GM18505 (cell line): ENCODE data around the gene PSRC1.

ENCODE experiments used
- ATAC-seq: cut with Tn5 transposase; IDR thresholded peaks from one replicate; pipeline ENCODE4 v1.9.1; 2021; ENCODE audit not compliant: unreplicated experiment
- POLR2A ChIP-seq: IDR thresholded peaks from 4 replicates; pipeline ENCODE4 v1.6.1; 2011; ENCODE audit warnings: borderline replicate concordance; ENCODE audit not compliant: insufficient read depth, insufficient read length; ENCODE audit errors: extremely low read depth

Gene PSRC1

DNA sequence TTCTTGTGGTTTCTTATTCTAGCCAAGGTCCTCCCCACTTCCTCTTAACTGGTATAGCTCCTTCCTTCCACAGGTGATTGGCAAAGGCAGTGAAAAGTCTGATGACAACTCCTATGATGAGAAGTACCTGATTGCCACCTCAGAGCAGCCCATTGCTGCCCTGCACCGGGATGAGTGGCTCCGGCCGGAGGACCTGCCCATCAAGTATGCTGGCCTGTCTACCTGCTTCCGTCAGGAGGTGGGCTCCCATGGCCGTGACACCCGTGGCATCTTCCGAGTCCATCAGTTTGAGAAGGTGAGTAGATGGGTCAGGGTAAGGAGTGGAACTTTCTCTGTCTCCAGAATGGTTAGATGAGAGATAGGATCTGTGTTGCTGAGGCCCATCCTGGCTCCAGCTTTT is 47.8 kb downstream of the PSRC1 start:
- no peak for TF ChIP-seq POLR2A
- ATAC-seq = no peak

GRCh38 chr1:109231066-109231465 is 51.9 kb downstream of the PSRC1 start:
- TF ChIP-seq POLR2A = no peak
- no peak for ATAC-seq
